KMS-11 (cell line): ENCODE measurements around the gene CLDN5.

Experiments
- H2AFZ ChIP-seq: fragments of 200-600 bp; sonication (generic); 2 replicates; pipeline ENCODE4 v1.6.1; 2016; ENCODE audit warnings: antibody characterized with exemption, mixed run types, low read depth
- H3K27ac ChIP-seq: fragments of 200-600 bp; sonication (generic); 2 replicates; pipeline ENCODE4 v1.6.1; 2016; ENCODE audit warnings: mild to moderate bottlenecking, mixed run types
- H3K27me3 ChIP-seq: fragments of 200-600 bp; sonication (generic); 2 replicates; pipeline ENCODE4 v1.6.1; 2017; ENCODE audit warnings: mild to moderate bottlenecking, low read depth, mixed run types, moderate library complexity; ENCODE audit not compliant: insufficient read depth
- H3K36me3 ChIP-seq: fragments of 200-600 bp; sonication (generic); 2 replicates; pipeline ENCODE4 v1.6.1; 2017; ENCODE audit warnings: mild to moderate bottlenecking, mixed run types; ENCODE audit not compliant: insufficient read depth
- H3K4me1 ChIP-seq: fragments of 200-600 bp; sonication (generic); 2 replicates; pipeline ENCODE4 v1.6.1; 2016; ENCODE audit warnings: mild to moderate bottlenecking, low read depth, mixed run types; ENCODE audit not compliant: poor library complexity, severe bottlenecking
- H3K4me2 ChIP-seq: fragments of 200-600 bp; sonication (generic); 2 replicates; pipeline ENCODE4 v1.7.0; 2016; ENCODE audit warnings: mild to moderate bottlenecking, mixed run types
- H3K4me3 ChIP-seq: fragments of 200-600 bp; sonication (generic); IDR thresholded peaks from 2 replicates; pipeline ENCODE4 v1.6.1; 2017; ENCODE audit warnings: low read depth, low read length, mixed read lengths; ENCODE audit not compliant: insufficient read depth
- H3K79me2 ChIP-seq: fragments of 200-600 bp; sonication (generic); 2 replicates; pipeline ENCODE4 v1.6.1; 2016; ENCODE audit warnings: low read depth, mixed run types; ENCODE audit not compliant: insufficient read depth
- H3K9ac ChIP-seq: fragments of 200-600 bp; sonication (generic); 2 replicates; pipeline ENCODE4 v1.6.1; 2016; ENCODE audit warnings: mild to moderate bottlenecking, mixed run types
- H4K20me1 ChIP-seq: fragments of 200-600 bp; sonication (generic); 2 replicates; pipeline ENCODE4 v1.6.1; 2016; ENCODE audit warnings: mild to moderate bottlenecking, mixed run types; ENCODE audit not compliant: insufficient read depth
- CTCF ChIP-seq: fragments of 200-600 bp; sonication (generic); conservative IDR thresholded peaks from 2 replicates; pipeline ENCODE4 v1.6.1; 2017; ENCODE audit warnings: low read depth, mild to moderate bottlenecking, antibody characterized with exemption, low read length, moderate library complexity, mixed read lengths

CLDN5 gene

GRCh38 chr22:19526702-19527111, 2.5 kb upstream of the CLDN5 start:
- H3K4me1 ChIP-seq = no peaks in the 10 kb centered on the region
- no peak for TF ChIP-seq CTCF
- H3K27me3 ChIP-seq = no peaks in the 10 kb centered on the region
- no peak overlapping the region for H3K9ac ChIP-seq
- no peaks in the 10 kb centered on the region for H3K36me3 ChIP-seq
- no peak overlapping the region for H2AFZ ChIP-seq
- H3K79me2 ChIP-seq = no peaks in the 10 kb centered on the region
- H3K4me3 ChIP-seq = no peak overlapping the region
- H3K27ac ChIP-seq = no peak overlapping the region
- no peak overlapping the region for H3K4me2 ChIP-seq
- no peaks in the 10 kb centered on the region for H4K20me1 ChIP-seq

- no peak overlapping the region for H3K27ac ChIP-seq
- no peak for TF ChIP-seq CTCF
- H3K9ac ChIP-seq = no peak overlapping the region
- no peak overlapping the region for H2AFZ ChIP-seq
- no peaks in the 10 kb centered on the region for H3K36me3 ChIP-seq
- no peak overlapping the region for H3K4me2 ChIP-seq
- no peak overlapping the region for H3K4me3 ChIP-seq
- no peaks in the 10 kb centered on the region for H3K79me2 ChIP-seq
- H3K4me1 ChIP-seq = no peaks in the 10 kb centered on the region
- H3K27me3 ChIP-seq = no peaks in the 10 kb centered on the region
- H4K20me1 ChIP-seq = no peaks in the 10 kb centered on the region
Measured at GRCh38 chr22:19526076-19526701, 2.0 kb upstream of the CLDN5 start.

- TF ChIP-seq CTCF = no peak
- H3K4me2 ChIP-seq = no peak overlapping the region
- H3K9ac ChIP-seq = no peak overlapping the region
- no peak overlapping the region for H3K27ac ChIP-seq
- H2AFZ ChIP-seq = no peak overlapping the region
- H3K79me2 ChIP-seq = no peaks in the 10 kb centered on the region
- H3K27me3 ChIP-seq = no peaks in the 10 kb centered on the region
- H3K4me1 ChIP-seq = no peaks in the 10 kb centered on the region
- H3K36me3 ChIP-seq = no peaks in the 10 kb centered on the region
- no peaks in the 10 kb centered on the region for H4K20me1 ChIP-seq
- H3K4me3 ChIP-seq = no peak overlapping the region
Measured at GRCh38 chr22:19525666-19526065, 1.5 kb upstream of the CLDN5 start.

- H3K27me3 ChIP-seq = no peaks in the 10 kb centered on the region
- H4K20me1 ChIP-seq = no peaks in the 10 kb centered on the region
- no peak overlapping the region for H3K4me2 ChIP-seq
- TF ChIP-seq CTCF = no peak
- H3K27ac ChIP-seq = no peak overlapping the region
- H3K4me1 ChIP-seq = no peaks in the 10 kb centered on the region
- H3K79me2 ChIP-seq = no peaks in the 10 kb centered on the region
- no peaks in the 10 kb centered on the region for H3K36me3 ChIP-seq
- no peak overlapping the region for H2AFZ ChIP-seq
- H3K9ac ChIP-seq = no peak overlapping the region
- no peak overlapping the region for H3K4me3 ChIP-seq
Measured at GRCh38 chr22:19525116-19525660, 978 bp upstream of the CLDN5 start.
